Measurements from ENCODE around the gene ACOX2.

DNA sequence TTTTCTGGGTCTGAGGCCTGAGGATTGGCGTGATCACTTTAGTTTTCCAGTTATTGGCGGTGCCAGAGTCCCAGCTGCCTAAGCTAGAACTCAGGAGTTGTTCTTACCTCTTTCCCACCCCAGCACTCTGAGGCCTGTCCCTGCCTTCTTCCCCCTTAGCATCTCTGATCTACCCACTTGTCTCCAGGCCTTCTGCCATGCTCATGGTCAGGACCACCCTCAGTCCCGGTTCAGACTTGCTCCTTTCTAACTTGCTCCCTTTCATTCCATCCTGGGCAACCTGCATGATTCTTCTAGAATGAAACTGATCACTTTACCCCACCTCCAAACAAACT lies 15.7 kb downstream of the ACOX2 start:
- TF ChIP-seq, protein P1, sequence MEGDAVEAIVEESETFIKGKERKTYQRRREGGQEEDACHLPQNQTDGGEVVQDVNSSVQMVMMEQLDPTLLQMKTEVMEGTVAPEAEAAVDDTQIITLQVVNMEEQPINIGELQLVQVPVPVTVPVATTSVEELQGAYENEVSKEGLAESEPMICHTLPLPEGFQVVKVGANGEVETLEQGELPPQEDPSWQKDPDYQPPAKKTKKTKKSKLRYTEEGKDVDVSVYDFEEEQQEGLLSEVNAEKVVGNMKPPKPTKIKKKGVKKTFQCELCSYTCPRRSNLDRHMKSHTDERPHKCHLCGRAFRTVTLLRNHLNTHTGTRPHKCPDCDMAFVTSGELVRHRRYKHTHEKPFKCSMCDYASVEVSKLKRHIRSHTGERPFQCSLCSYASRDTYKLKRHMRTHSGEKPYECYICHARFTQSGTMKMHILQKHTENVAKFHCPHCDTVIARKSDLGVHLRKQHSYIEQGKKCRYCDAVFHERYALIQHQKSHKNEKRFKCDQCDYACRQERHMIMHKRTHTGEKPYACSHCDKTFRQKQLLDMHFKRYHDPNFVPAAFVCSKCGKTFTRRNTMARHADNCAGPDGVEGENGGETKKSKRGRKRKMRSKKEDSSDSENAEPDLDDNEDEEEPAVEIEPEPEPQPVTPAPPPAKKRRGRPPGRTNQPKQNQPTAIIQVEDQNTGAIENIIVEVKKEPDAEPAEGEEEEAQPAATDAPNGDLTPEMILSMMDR (conservative IDR thresholded peaks at IDR 0.05; ENCODE audit: low read length) = no peak
- TF ChIP-seq EZH2phosphoT487 (IDR thresholded peaks at IDR 0.05; ENCODE audit: borderline replicate concordance) = no peak
